GM18909 (cell line): Measurements from ENCODE around the gene CPAMD8.

Source experiments
- ATAC-seq: cut with Tn5 transposase; IDR thresholded peaks from one replicate; pipeline ENCODE4 v1.9.1; 2021; ENCODE audit warnings: mild to moderate bottlenecking; ENCODE audit not compliant: unreplicated experiment, poor library complexity

Gene CPAMD8

DNA sequence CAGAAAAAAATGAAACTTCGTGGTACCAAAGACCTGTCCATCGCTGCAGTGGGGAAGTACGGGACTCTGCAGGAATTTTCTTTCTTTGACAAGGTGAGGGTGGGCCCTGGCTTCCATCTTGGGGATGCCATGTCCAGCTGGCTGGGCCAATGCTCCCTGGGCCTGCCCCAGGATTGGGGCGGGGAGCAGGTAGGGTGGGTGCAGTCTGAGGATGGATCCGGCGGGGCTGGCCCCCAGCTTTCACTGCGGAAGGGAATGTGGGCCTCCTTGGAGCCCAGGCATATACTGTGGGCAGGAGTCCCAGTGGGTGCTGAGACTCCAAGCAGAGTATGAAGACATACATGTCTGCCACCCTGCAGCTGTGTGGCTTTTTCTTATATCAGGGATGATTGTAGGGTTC is 173.5 kb downstream of the CPAMD8 start:
- ATAC-seq: no peak

- ATAC-seq: no peak
Observed at GRCh38 chr19:16851031-16851712, 175.4 kb downstream of the CPAMD8 start.

- ATAC-seq: no peak
Observed at GRCh38 chr19:16850133-16850532, 176.5 kb downstream of the CPAMD8 start.

- ATAC-seq: no peak
Observed at GRCh38 chr19:16849168-16849567, 177.4 kb downstream of the CPAMD8 start.

GRCh38 chr19:16847430-16847829 is 179.2 kb downstream of the CPAMD8 start:
- no peak for ATAC-seq

DNA sequence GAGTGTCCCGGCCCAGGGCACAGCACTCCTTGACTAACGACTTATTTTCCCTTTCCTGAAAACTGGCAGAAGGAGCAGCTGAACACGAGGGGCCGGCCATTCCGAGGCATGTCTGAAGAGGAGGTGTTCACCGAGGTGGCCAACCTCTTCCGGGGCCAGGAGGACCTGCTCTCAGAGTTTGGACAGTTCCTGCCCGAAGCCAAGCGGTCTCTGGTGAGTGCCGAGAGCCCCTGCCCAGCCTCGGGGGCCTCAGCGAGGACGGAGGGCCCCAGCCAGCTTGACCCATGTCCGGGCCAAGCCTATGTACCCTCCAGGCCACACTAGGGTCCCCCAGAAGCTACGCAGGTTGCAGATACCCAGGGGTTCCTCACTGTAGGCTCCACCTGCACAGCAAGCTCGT is 179.7 kb downstream of the CPAMD8 start:
- ATAC-seq: no peak
